Measurements from ENCODE around the gene CERS4.
"Not testable (repeated sequence)": the region's sequence is repeated elsewhere in the genome, so short reads cannot be mapped to it uniquely, and the experiment has no call there.

CERS4 gene

GRCh38 chr19:8210421-8211101 is 1.4 kb downstream of the CERS4 start:
- no peak for DNase-seq

DNA sequence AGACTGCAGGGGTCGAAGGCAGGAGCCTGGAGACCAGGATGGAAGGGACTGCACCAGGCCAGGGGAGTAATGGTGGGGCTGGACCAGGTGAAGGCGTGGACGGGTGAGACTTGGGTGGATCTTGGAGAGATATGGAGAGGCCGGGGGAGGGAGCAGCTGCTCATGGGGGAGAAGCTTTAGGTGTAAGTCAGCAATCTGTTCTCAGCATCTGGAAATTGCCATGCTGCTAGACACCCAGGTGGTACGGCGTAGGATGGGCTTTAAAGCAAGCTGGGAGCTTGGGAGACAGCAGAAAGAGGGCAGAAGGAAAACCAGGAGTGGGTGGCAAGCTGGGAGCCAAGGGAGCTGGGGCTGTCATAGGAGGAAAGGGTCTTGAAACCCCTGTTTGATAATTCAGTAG is 3.0 kb downstream of the CERS4 start:
- DNase-seq = no peak

DNA sequence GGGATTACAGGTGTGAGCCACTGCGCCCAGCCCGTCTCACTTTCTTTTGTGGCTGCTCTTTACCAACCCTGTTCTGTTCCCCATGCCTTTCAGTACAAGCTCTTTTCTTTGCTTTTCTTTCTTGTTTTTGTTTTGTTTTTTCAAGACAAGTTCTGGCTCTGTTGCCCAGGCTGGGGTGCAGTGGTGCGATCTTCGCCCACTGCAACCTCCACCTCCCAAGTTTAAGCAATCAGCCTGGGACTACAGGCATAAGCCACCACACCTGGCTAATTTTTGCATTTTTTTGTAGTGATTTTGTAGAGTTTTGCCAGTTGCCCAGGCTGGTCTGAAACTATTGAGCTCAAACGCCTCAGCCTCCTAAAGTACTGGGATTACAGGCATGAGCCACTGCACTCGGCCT is 3.7 kb downstream of the CERS4 start:
- DNase-seq = no peak

- DNase-seq = no peak
These were observed 4.9 kb downstream of the CERS4 start for GRCh38 chr19:8213827-8214672.

- no peak for DNase-seq
These were observed 5.6 kb downstream of the CERS4 start for GRCh38 chr19:8214802-8215201.

- DNase-seq = no peak
These were observed 6.6 kb downstream of the CERS4 start for GRCh38 chr19:8215783-8216182.

GRCh38 chr19:8216357-8216756 is 7.2 kb downstream of the CERS4 start:
- no peak for DNase-seq

- DNase-seq = not testable (repeated sequence)
These were observed 9.0 kb downstream of the CERS4 start for GRCh38 chr19:8218127-8218526.

DNA sequence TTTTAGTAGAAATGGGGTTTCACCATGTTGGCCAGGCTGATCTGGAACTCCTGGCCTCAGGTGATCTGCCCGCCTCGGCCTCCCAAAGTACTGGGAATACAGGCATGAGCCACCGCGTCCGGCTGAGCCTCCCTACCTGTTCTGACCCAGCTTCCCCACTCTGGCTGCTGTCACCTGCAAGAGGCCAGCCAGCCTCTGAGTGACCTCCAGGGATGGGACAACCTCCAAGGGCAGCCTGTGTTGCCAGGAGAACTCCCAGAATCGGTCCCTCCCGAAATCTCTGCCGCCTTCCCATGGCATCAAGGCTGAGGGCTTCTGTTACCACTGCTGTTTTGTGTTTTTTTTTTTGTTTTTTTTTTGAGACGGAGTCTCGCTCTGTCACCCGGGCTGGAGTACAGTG is 11.3 kb downstream of the CERS4 start:
- no peak for DNase-seq

DNA sequence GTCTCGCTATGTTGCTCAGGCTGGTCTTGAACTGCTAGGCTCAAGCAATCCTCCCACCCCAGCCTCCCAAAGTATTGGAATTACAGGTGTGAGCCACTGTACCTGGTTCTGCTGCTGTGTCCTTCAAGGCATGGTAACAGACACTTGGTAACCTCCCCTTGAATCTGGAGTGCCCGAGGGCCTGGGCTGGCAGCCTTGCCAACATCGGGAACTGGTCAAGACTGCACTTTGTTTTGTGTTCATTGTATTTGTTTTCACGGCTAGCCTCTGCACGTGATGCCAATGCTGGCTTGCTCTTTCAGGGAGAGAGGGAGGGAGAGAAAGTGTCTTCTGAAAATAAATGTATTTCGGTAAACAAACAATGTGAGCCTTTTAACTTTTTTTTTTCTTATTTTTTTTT is 12.0 kb downstream of the CERS4 start:
- DNase-seq = no peak

DNA sequence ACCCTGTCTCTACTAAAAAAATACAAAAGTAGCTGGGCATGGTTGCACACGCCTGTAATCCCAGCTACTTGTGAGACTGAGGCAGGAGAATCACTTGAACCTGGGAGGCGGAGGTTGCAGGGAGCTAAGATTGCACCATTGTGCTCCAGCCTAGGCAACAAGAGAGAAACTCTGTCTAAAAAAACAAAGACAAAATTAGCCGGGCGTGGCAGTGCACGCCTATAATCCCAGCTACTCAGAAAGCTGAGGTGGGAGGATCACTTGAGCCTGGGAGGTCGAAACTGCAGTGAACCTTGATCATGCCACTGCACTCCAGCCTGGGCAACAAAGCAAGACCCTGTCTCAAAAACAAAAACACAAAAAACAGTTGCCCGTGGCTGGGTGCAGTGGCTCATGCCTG is 14.3 kb downstream of the CERS4 start:
- not testable (repeated sequence) for DNase-seq

GRCh38 chr19:8224394-8225145 is 15.4 kb downstream of the CERS4 start:
- DNase-seq = no peak

- DNase-seq = no peak
These were observed 22.0 kb downstream of the CERS4 start for GRCh38 chr19:8231073-8231604.

GRCh38 chr19:8233370-8233769 is 24.2 kb downstream of the CERS4 start:
- no peak for DNase-seq

DNA sequence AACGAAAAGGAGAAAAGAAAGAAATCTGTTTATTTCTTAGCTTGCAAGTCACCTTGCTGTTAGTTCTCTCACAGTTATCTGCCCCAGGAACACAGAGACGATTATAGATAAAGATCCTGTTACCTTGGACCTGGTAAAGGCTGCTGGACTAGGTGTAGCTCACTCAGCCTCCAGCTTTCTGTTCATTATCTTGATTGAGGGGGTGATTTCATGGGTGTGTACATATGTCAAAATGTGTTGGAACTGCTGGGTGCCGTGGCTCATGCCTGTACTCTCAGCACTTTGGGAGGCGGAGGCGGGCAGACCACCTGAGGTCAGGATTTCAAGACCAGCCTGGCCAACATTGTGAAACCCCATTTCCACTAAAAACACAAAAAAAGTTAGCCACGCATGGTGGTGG is 27.9 kb downstream of the CERS4 start:
- DNase-seq = no peak

DNA sequence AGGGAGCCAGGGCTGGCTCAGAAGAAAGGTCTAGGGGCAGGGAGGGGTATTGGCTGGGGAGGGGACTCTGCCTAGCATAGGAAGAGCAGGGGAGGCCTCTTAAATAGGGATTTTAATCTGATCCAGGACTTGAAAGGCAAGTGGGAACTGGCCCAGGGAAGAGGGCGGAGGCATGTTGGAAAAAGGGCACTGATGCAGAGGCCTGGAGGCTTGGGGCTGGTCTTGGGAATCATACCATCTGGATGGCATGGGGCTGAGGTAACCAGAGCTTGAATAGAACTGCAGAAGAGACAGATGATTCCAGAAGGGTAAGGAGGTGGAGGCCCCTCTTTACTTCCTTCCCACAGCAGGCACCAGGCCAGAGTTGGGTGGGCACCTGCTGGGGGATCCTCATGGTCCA is 29.1 kb downstream of the CERS4 start:
- no peak for DNase-seq

- no peak for DNase-seq
These were observed 30.5 kb downstream of the CERS4 start for GRCh38 chr19:8239528-8240273.

DNA sequence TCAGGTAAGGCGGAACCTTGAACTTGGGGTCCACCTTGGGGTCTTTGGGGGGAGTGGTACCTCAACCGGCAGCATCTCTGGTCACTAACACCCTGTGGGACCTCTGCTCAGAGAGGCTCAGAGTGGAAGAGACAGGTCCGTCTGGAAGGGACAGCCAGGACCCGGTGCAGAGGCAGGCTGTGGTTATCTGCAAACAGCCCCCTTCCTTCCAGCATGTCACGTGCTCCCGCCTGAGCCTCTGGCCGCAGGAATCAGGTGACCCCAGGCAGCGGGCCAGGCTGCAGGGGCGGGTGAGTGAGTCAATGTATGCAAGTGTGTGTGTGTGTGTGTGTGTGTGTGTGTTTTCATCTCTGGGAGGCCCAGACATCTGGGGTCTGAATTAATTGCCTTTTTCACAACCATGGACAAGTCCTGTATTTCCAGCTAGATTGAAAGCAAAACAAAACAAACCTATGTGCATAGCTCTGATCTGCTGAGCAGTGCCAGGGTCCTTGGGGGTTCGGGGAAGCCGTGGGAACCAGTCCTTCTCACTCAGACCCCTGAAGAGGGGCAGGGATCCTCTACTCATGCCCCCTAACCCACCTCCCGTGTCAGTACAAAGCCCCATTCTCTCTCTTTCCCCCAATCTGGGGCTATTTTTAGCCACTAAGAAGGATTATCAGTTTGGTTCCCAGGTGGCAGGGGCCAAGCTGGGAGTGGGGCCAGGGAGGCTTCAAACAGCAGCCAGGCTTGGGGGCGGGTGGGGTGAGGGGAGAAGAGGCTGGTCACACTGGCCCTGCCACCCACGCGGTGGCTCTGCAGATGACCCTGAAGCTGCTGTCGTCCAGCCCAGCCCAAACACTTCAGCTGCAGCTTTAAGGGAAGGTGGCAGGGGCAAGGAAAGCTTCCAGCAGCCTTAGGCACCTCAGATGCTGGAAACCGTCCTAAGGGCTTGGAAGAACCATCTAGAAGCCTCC is 31.4 kb downstream of the CERS4 start:
- peak; percentile 8 for DNase-seq

DNA sequence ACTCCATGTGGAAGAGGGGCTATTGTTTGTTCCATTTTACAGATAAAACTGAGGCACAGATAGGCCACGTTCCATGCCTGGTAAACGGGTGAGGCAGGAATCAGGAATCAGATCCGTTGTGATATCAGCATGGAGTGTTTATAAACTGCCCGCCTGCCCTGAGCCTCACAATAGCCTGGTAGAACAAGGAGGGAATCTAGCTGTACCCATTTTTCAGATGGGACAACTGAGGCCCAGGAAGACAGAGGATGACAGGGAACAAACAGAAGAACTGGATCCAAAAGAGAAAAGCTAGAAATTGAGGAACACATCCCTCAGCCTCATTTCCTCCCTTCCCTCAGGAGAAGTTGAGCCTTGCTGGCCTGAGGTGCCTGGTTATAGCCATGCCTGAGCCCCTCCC is 32.5 kb downstream of the CERS4 start:
- no peak for DNase-seq

GRCh38 chr19:8242211-8242821 is 33.1 kb downstream of the CERS4 start:
- DNase-seq = no peak

- DNase-seq = no peak
These were observed 34.0 kb downstream of the CERS4 start for GRCh38 chr19:8243146-8243545.
